Amniotic epithelial cell (primary cell): ENCODE results near the gene RASGRF2.

Experiments used
- DNase-seq: peaks from one replicate; pipeline ENCODE4 v3.0.0-alpha.2; 2010; ENCODE audit warnings: low read depth

Gene RASGRF2

GRCh38 chr5:81169924-81170323 lies 209.8 kb downstream of the RASGRF2 start:
- no peak for DNase-seq

GRCh38 chr5:81171769-81172168 lies 211.6 kb downstream of the RASGRF2 start:
- no peak for DNase-seq

GRCh38 chr5:81172710-81173109 lies 212.5 kb downstream of the RASGRF2 start:
- peak; percentile 34 for DNase-seq

GRCh38 chr5:81177061-81177460 lies 216.9 kb downstream of the RASGRF2 start:
- DNase-seq, result no peak

GRCh38 chr5:81179959-81180358 lies 219.8 kb downstream of the RASGRF2 start:
- no peak for DNase-seq

GRCh38 chr5:81180780-81181460 lies 220.8 kb downstream of the RASGRF2 start:
- DNase-seq, result no peak

GRCh38 chr5:81181576-81182316 lies 221.6 kb downstream of the RASGRF2 start:
- DNase-seq, result no peak

- no peak for DNase-seq
Observed at GRCh38 chr5:81182396-81183390, 222.5 kb downstream of the RASGRF2 start.

GRCh38 chr5:81183811-81184748 lies 223.9 kb downstream of the RASGRF2 start:
- no peak for DNase-seq

- no peak for DNase-seq
Observed at GRCh38 chr5:81184749-81185110, 224.6 kb downstream of the RASGRF2 start.

- DNase-seq, result no peak
Observed at GRCh38 chr5:81187885-81188284, 227.7 kb downstream of the RASGRF2 start.

- DNase-seq, result no peak
Observed at GRCh38 chr5:81188962-81189361, 228.8 kb downstream of the RASGRF2 start.

- DNase-seq, result no peak
Observed at GRCh38 chr5:81189875-81190498, 229.8 kb downstream of the RASGRF2 start.

- DNase-seq, result no peak
Observed at GRCh38 chr5:81191726-81192372, 231.7 kb downstream of the RASGRF2 start.

GRCh38 chr5:81192373-81192750 lies 232.2 kb downstream of the RASGRF2 start:
- DNase-seq, result no peak

- DNase-seq, result peak; percentile 82
Observed at GRCh38 chr5:81194633-81195334, 234.6 kb downstream of the RASGRF2 start.

GRCh38 chr5:81195335-81195929 lies 235.3 kb downstream of the RASGRF2 start:
- DNase-seq, result peak; percentile 26

- no peak for DNase-seq
Observed at GRCh38 chr5:81202655-81203054, 242.5 kb downstream of the RASGRF2 start.

- DNase-seq, result no peak
Observed at GRCh38 chr5:81203729-81204128, 243.6 kb downstream of the RASGRF2 start.
